SU-DHL-6 (cell line): ENCODE results near the gene AGPAT4.

Source experiments
- H2AFZ ChIP-seq: fragments of 200-600 bp; sonication (generic); 2 replicates; pipeline ENCODE4 v1.6.1; 2014; ENCODE audit warnings: low read depth, mild to moderate bottlenecking, moderate library complexity, mixed read lengths, antibody characterized with exemption, low read length; ENCODE audit not compliant: severe bottlenecking
- H3F3A ChIP-seq: fragments of 200-600 bp; shearing (Covaris generic); 2 replicates; pipeline ENCODE4 v1.6.0; 2016; ENCODE audit warnings: antibody characterized with exemption, mild to moderate bottlenecking; ENCODE audit not compliant: insufficient read depth
- H3K27ac ChIP-seq: fragments of 200-600 bp; sonication (generic); 2 replicates; pipeline ENCODE4 v1.5.1; 2016; ENCODE audit warnings: low read depth, mild to moderate bottlenecking, low read length, moderate library complexity, mixed read lengths
- H3K27me3 ChIP-seq: fragments of 200-600 bp; sonication (generic), shearing (Covaris generic); 2 replicates; pipeline ENCODE4 v1.6.0; 2014; ENCODE audit warnings: mild to moderate bottlenecking, low read length
- H3K36me3 ChIP-seq: fragments of 200-600 bp; sonication (generic); 2 replicates; pipeline ENCODE4 v1.6.1; 2014; ENCODE audit warnings: mild to moderate bottlenecking, low read length, mixed read lengths
- H3K4me2 ChIP-seq: fragments of 300-600, 200-600 bp; shearing (Covaris generic), sonication (generic); 2 replicates; pipeline ENCODE4 v1.6.0; 2014; ENCODE audit warnings: low read length, low read depth, mild to moderate bottlenecking; ENCODE audit not compliant: poor library complexity, severe bottlenecking
- H3K4me3 ChIP-seq: fragments of 200-600 bp; sonication (generic); 2 replicates; pipeline ENCODE4 v1.5.1; 2014; ENCODE audit warnings: antibody characterized with exemption, low read length, mild to moderate bottlenecking, mixed read lengths; ENCODE audit not compliant: insufficient read depth, poor library complexity, severe bottlenecking
- H3K79me2 ChIP-seq: fragments of 200-600 bp; sonication (generic); 2 replicates; pipeline ENCODE4 v1.6.1; 2014; ENCODE audit warnings: mild to moderate bottlenecking, low read length, moderate library complexity; ENCODE audit not compliant: insufficient read depth
- H3K9ac ChIP-seq: fragments of 200-600 bp; sonication (generic); 2 replicates; pipeline ENCODE4 v1.7.0; 2014; ENCODE audit warnings: mild to moderate bottlenecking, low read length
- H3K9me2 ChIP-seq: fragments of 200-600 bp; sonication (generic); replicated peaks from 2 replicates; pipeline ENCODE4 v1.6.1; 2014; ENCODE audit warnings: low read length; ENCODE audit not compliant: insufficient read depth
- H3K9me3 ChIP-seq: fragments of 200-600 bp; sonication (generic); 2 replicates; pipeline ENCODE4 v1.6.1; 2014; ENCODE audit warnings: low read length, mixed read lengths; ENCODE audit not compliant: insufficient read depth
- H4K20me1 ChIP-seq: fragments of 200-600 bp; sonication (generic); 2 replicates; pipeline ENCODE4 v1.6.1; 2014; ENCODE audit warnings: low read depth, mild to moderate bottlenecking, antibody characterized with exemption, low read length, moderate library complexity, mixed read lengths
- CTCF ChIP-seq: fragments of 200-600 bp; sonication (generic); IDR thresholded peaks from one replicate; pipeline ENCODE4 v1.5.1; 2017; ENCODE audit warnings: antibody characterized with exemption, mild to moderate bottlenecking, low read length, moderate library complexity; ENCODE audit not compliant: insufficient read depth, poor library complexity, severe bottlenecking
- EZH2phosphoT487 ChIP-seq: fragments of 200-600 bp; sonication (generic), shearing (Covaris generic); conservative IDR thresholded peaks from 2 replicates; pipeline ENCODE4 v1.6.1; 2018; ENCODE audit warnings: mild to moderate bottlenecking, antibody characterized with exemption, low read length, moderate library complexity, mixed read lengths

The AGPAT4 gene

GRCh38 chr6:161242113-161242512 lies 31.7 kb downstream of the AGPAT4 start:
- Histone ChIP-seq H3K9ac (no peak overlapping the region), H3K4me3 (no peak overlapping the region), H4K20me1 (no peaks in the 10 kb centered on the region), H3K9me2 (no peaks in the 10 kb centered on the region), H3K27me3 (no peaks in the 10 kb centered on the region), H3K9me3 (no peaks in the 10 kb centered on the region), H3K4me2 (no peak overlapping the region), H3K79me2 (no peaks in the 10 kb centered on the region), H3F3A (no peaks in the 10 kb centered on the region), H2AFZ (no peak overlapping the region), H3K36me3 (no peaks in the 10 kb centered on the region), H3K27ac (no peak overlapping the region)
- no peak for TF ChIP-seq CTCF
- no peak for TF ChIP-seq EZH2phosphoT487

GRCh38 chr6:161239001-161239400 lies 34.9 kb downstream of the AGPAT4 start:
- Histone ChIP-seq H3K36me3 (no peaks in the 10 kb centered on the region), H3K4me3 (no peak overlapping the region), H3K9me3 (no peaks in the 10 kb centered on the region), H3K27me3 (no peaks in the 10 kb centered on the region), H4K20me1 (no peaks in the 10 kb centered on the region), H3K79me2 (no peaks in the 10 kb centered on the region), H3F3A (no peaks in the 10 kb centered on the region), H3K4me2 (no peak overlapping the region), H3K27ac (no peak overlapping the region), H3K9ac (no peak overlapping the region), H3K9me2 (no peaks in the 10 kb centered on the region), H2AFZ (no peak overlapping the region)
- TF ChIP-seq CTCF (no peak), EZH2phosphoT487 (no peak)

- Histone ChIP-seq H3K9me3 (no peaks in the 10 kb centered on the region), H3F3A (no peaks in the 10 kb centered on the region), H3K27ac (no peak overlapping the region), H3K4me2 (no peak overlapping the region), H4K20me1 (no peaks in the 10 kb centered on the region), H2AFZ (no peak overlapping the region), H3K79me2 (no peaks in the 10 kb centered on the region), H3K27me3 (no peaks in the 10 kb centered on the region), H3K9ac (no peak overlapping the region), H3K4me3 (no peak overlapping the region), H3K36me3 (no peaks in the 10 kb centered on the region), H3K9me2 (no peaks in the 10 kb centered on the region)
- TF ChIP-seq EZH2phosphoT487 (no peak), CTCF (no peak)
Measured at GRCh38 chr6:161238500-161238899, 35.4 kb downstream of the AGPAT4 start.

- no peak overlapping the region for H3K27ac ChIP-seq
- H3K79me2 ChIP-seq: no peaks in the 10 kb centered on the region
- H3K9ac ChIP-seq: no peak overlapping the region
- H3K4me3 ChIP-seq: no peak overlapping the region
- no peaks in the 10 kb centered on the region for H3F3A ChIP-seq
- no peaks in the 10 kb centered on the region for H4K20me1 ChIP-seq
- no peaks in the 10 kb centered on the region for H3K27me3 ChIP-seq
- H3K36me3 ChIP-seq: no peaks in the 10 kb centered on the region
- no peaks in the 10 kb centered on the region for H3K9me2 ChIP-seq
- H2AFZ ChIP-seq: no peak overlapping the region
- no peaks in the 10 kb centered on the region for H3K9me3 ChIP-seq
- TF ChIP-seq EZH2phosphoT487 (no peak), CTCF (no peak)
- H3K4me2 ChIP-seq: no peak overlapping the region
Measured at GRCh38 chr6:161238081-161238480, 35.8 kb downstream of the AGPAT4 start.
